GM23248 (cell line): ENCODE results near the gene UGDH.

Source experiments
- EZH2 ChIP-seq: fragments of 200-600 bp; sonication (generic); IDR thresholded peaks from 2 replicates; pipeline ENCODE4 v1.6.1; 2018; ENCODE audit warnings: antibody characterized with exemption, mild to moderate bottlenecking; ENCODE audit not compliant: insufficient read depth, poor library complexity, severe bottlenecking
- EZH2phosphoT487 ChIP-seq: fragments of 200-600 bp; sonication (generic); IDR thresholded peaks from 2 replicates; pipeline ENCODE4 v1.6.1; 2018; ENCODE audit warnings: antibody characterized with exemption, moderate library complexity, mild to moderate bottlenecking, low read depth; ENCODE audit not compliant: insufficient read depth

- TF ChIP-seq EZH2phosphoT487, result no peak
- TF ChIP-seq EZH2, result no peak
Observed at GRCh38 chr4:39472396-39472795, 54.8 kb downstream of the UGDH start.
